ENCODE results near the gene GABPB2. TPM values are rescaled to one million over a fixed set of nuclear protein-coding genes. Genes with fewer than 3 reads are reported as not detected.

GABPB2 gene
- 6.6 and 8.6 TPM in 2 replicates for total RNA-seq

GRCh38 chr1:151070474-151071276 is at the start of gene GABPB2:
Gene GABPB2 (plus strand): TSS chr1:151070761. CDS start chr1:151088190, 17,429 bp downstream.

DNA sequence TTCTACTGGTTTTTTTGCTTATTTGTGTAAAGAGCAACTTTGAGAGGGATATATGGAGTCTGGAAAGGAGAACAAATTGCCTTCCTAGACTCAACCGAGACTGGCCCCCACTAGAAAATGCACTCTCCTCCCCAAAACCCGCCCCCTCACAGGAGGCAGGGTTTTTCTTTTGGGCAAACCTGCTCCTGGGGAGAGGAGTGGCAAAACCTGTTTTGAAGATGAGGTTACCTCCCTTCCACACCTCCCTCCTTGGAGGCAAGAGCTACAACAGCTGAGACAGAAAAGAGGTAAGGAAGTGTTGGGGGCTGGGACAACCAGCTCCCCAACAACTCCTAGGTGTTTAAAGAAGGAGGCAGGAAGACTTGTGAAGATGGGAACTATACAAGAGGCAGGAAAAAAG is 34.2 kb upstream of the GABPB2 start, which contains the start of gene BNIPL:
Gene BNIPL, plus strand, starts transcription at position 231 of the 400 bp plus-strand sequence. Its CDS starts 140 bp downstream, at position 371.

GRCh38 chr1:151047591-151047924 is 23.0 kb upstream of the GABPB2 start, which contains the start of gene C1orf56:
Gene C1orf56 (plus strand): TSS chr1:151047751. CDS start chr1:151047848, 97 bp downstream.

DNA sequence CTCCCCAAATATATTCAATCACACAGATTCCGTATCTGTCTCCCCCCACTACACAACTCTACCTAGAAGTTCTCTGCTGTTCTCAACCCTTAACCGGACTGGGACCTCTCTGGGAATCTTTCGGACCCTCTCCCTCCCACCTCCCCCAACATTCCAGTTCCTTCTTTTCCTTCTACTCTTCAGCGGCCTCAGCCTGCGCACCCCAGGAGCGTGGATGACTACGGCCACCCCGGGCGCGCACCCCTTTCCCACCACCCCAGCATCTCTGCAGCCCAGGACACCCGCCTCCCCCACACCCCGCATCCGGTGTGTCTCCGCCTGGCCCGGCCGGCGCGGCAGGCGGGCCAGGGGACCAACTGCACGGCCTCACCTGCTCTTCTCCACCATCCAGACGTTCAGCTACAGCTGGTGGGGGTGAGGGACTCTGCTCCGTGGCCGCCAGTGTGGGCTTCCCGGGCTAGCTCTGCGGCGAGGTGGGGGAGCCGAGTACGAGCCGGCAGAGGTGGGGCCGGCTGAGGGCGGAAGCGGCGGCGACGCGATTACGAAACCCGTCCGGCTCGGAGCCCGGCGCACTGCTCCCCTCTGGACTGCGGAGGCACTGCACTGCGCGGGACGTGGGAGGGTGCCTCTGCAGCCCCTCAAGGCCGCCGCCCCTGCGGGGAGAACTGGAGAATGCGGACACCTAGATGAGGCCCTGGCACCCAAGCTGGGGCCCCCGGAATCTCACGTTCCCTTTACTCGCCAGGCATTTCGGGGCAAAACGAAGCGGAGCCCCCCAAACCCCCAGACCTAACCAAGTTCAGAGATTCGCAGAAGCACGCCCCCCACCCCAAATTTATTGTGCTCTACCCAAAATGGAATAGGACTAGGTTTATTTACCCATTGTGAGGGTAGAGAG is 11.2 kb upstream of the GABPB2 start, which contains the start of gene CDC42SE1:
Gene CDC42SE1, minus strand, starts transcription at position 514 of the 898 bp plus-strand sequence. CDS start 3,892 bp downstream, outside the sequence.

DNA sequence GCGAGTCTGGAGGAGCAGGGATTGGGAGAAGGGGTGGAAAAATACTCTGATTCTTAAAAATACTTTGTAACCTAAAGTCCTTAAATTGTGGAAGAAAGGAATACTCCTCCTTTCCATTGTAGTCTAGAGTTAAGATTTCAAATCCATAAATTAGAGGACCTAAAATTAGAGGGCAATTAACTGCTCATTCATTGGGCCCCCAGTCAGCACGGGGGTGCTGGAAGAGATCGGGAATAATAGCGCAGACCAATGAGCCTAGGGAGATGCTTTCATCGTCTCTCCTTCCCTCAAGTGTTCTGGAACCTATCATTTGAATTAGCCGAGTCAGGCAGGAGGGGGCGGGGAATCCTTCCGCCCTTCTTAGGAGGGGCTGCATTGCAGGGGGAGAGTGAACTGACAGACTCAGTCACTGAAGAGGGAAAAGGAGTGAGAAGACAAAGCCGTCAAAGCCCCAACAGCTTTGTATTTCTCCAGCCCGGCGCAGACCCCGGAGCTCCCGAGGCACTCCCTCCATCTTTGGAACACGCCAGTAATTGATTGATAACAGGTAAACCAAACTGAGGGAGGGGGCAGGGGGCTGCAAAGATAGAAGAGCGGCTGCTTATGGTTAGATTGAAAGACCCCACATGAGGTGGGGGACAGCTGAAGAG is 10.4 kb upstream of the GABPB2 start, which contains the start of gene MLLT11:
Gene MLLT11, plus strand, starts transcription at position 391 of the 650 bp plus-strand sequence. CDS start 6,828 bp downstream, outside the sequence.

GRCh38 chr1:151146412-151147131 is 76.0 kb downstream of the GABPB2 start, which contains the start of gene SEMA6C:
Gene SEMA6C (minus strand): TSS chr1:151146631. CDS start chr1:151142621, 4,010 bp downstream.

DNA sequence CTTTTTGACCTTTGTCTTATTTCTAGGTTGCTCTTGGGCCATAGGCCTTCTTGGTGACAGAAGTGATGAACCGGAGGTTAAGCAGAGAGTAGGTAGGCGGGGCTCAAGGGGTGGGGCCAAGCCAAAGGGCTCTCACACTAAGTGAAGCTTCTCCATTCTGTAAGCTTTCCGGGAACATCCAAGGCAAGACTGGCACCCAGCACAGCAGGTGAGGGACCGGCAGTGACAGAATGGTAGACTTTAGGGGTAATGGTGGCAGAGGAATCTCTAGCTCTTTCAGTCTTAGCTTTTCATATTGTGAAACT is 85.9 kb downstream of the GABPB2 start, which contains the start of gene TNFAIP8L2:
Gene TNFAIP8L2, plus strand, starts transcription at position 135 of the 305 bp plus-strand sequence. CDS start 2,049 bp downstream, outside the sequence.

DNA sequence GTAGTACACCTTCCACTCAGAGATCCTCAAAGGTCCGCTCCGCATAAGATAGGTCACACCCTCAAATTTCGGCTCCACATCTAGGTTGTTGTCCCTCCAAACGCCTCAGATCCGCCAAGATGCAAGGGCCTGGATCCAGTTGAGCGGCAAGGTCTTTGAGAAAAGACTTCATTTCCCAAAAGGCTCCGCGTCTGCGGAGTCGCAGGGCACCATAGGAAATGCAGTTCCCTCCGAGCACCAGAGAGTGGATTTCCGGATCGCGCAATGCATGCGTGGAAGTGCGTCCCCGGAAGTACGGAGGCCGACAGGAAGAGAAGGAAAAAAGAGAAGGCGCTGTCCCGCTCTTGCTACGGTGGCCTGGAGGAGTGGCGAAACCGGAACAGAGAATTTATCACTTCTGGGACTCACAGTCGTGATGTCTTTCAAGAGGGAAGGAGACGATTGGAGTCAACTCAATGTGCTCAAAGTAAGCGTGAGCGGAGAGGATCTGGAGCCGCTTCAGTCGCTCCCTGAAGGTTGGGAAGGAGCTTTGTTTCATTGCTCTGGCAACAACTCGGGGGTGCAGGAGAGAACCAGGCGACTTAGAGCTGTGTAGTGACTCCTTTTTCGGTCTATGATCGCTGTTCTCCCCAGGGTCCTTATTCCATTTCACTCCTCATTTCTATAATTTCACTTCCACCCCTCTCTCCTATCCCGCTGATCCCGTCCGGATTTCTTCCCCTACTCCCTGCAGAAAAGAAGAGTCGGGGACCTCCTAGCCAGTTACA is 95.4 kb downstream of the GABPB2 start, which contains the start of the genes LYSMD1 and SCNM1:
Gene LYSMD1, minus strand, starts transcription at position 165 of the 767 bp plus-strand sequence. CDS start 644 bp downstream, outside the sequence.
Gene SCNM1, plus strand, starts transcription at position 407 of the 767 bp plus-strand sequence. Its CDS starts 9 bp downstream, at position 416.

Other genes starting within 250 kb of the GABPB2 start
- 16.7 and 26.8 TPM in 2 replicates for gene ARNT, start 194.2 kb upstream of the GABPB2 start, total RNA-seq
- not detected in 2 replicates for gene CTXND2, start 183.6 kb upstream of the GABPB2 start, total RNA-seq
- gene SETDB1, start 144.4 kb upstream of the GABPB2 start, total RNA-seq = 34.0 and 35.1 TPM in 2 replicates
- gene CERS2, start 95.9 kb upstream of the GABPB2 start, total RNA-seq = 65.1 and 87.3 TPM in 2 replicates
- not detected in 2 replicates for gene ANXA9, start 88.5 kb upstream of the GABPB2 start, total RNA-seq
- 5.7 and 10.5 TPM in 2 replicates for gene MINDY1, start 63.9 kb upstream of the GABPB2 start, total RNA-seq
- 3.1 and 5.5 TPM in 2 replicates for gene PRUNE1, start 62.3 kb upstream of the GABPB2 start, total RNA-seq
- gene BNIPL, start 34.2 kb upstream of the GABPB2 start, total RNA-seq = under 0.01 and 0.09 TPM in 2 replicates
- gene C1orf56, start 23.0 kb upstream of the GABPB2 start, total RNA-seq = 0.81 and 1.3 TPM in 2 replicates
- 56.3 and 58.8 TPM in 2 replicates for gene CDC42SE1, start 11.1 kb upstream of the GABPB2 start, total RNA-seq
- 1.8 and 4.8 TPM in 2 replicates for gene MLLT11, start 10.4 kb upstream of the GABPB2 start, total RNA-seq
- 8.9 and 11.3 TPM in 2 replicates for gene SEMA6C, start 75.9 kb downstream of the GABPB2 start, total RNA-seq
- not detected in 2 replicates for gene TNFAIP8L2, start 85.9 kb downstream of the GABPB2 start, total RNA-seq
- gene LYSMD1, start 95.1 kb downstream of the GABPB2 start, total RNA-seq = 2.9 and 4.8 TPM in 2 replicates
- gene SCNM1, start 95.4 kb downstream of the GABPB2 start, total RNA-seq = 20.8 and 21.0 TPM in 2 replicates
- 0.28 and 0.36 TPM in 2 replicates for gene TMOD4, start 105.2 kb downstream of the GABPB2 start, total RNA-seq
- gene VPS72, start 119.4 kb downstream of the GABPB2 start, total RNA-seq = 56.9 and 58.1 TPM in 2 replicates
- 37.8 and 48.8 TPM in 2 replicates for gene PIP5K1A, start 127.8 kb downstream of the GABPB2 start, total RNA-seq
- 296 and 298 TPM in 2 replicates for gene PSMD4, start 184.0 kb downstream of the GABPB2 start, total RNA-seq
- 6.8 and 8.2 TPM in 2 replicates for gene ZNF687, start 211.5 kb downstream of the GABPB2 start, total RNA-seq

Measured in endothelial cell of coronary artery (primary cell).